Raji (cell line): ENCODE results near the gene PLPP3.

Source experiments
- POLR2A ChIP-seq: IDR thresholded peaks from 2 replicates; pipeline ENCODE4 v1.6.1; 2011; ENCODE audit warnings: low read depth, low read length, control low read depth; ENCODE audit not compliant: insufficient read depth

Gene PLPP3

DNA sequence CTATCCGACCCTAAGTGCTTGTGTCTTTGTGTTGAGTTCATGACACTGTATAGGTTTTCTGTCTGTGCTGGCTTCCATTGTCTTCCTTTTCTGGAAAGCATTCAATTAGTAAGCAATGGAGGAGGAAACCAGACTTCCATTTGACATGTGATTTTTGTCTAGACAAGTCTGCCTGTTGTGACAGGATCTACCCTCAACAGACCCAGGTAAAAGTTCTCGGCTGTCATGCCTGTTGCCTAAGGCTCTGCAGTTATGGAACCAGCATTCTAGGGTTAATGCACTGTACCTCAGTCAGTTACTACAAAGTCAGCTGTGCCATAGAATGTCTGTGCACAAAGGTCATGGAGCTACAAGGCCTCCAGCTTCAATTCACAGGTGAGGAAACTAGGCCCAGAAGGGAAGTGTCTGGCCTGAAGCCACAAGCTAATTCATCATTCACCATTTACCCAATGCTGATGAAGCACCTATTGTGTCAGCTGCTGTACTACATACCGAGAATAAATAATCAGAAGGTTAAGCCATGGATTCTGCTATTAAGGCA lies 72.3 kb downstream of the PLPP3 start:
- TF ChIP-seq POLR2A = no peak

DNA sequence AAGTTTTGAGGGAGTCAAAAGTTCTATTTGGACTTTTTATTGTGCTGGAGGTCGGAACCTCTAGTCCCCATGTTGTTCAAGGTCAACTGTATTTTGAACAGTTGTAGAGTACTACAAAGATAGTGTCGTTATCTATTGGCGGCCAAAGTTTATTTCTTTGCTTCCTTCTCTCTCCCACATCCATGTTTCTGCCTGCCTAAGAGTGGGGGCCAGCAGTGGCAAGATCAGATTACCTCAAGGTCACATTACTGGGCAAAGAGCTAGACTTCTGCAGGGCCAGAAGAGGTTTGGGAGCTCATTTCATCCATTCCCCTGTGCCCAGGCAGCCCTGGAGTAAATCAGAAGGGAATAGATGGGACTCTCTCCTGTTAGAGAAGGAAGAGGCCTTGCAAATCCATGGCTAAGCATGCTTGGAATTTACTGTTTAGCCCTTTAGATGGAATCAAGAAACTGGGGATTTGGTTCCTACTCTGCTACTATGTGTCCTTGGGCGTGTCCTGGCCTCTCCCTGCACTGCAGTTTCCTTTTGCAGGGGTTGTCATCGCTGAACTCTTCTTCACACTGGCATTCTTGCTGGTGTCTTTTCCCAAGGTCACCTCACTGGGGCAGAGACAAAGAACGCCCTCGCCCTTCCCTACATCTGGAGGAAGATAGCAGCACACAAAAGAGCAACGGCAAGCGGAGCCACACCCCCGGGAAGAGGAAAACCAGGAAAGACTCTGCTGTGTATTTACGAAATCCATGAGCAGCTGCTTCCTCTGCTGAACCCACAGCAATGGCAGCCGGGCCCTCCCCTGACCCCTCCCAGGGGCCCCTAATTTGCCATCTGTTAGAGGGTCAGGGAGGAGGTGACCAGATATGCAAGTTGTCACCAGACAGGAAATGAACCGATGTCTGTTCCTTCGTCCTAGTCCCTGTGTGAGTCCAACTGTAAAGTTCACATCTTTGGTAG lies 73.3 kb downstream of the PLPP3 start:
- TF ChIP-seq POLR2A = no peak

DNA sequence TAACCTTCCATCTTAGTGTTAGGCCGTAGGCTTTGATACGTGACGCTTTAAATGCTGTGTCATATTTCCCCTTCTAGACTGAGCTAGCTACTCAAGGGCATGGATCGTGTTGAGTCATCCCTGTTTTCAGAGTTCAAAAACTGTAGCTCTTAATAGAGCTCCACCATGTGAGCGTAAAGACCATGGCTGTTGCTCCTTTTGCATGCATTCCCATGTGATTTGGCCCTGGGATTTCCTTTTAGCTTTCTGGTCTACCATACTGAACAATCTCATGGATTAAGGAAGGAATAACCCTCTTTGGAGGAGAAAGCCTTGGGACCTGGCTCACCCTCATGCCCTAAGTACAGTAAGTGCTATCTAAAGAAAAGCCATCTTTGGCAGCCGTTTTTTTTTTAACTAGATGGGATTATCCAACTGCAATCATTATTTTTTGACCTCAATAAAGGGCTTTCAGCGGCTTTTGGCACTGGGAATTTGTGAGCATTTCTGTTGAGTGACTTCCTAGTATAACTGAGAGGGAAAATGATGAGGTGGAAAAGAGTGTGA lies 76.6 kb downstream of the PLPP3 start:
- no peak for TF ChIP-seq POLR2A

DNA sequence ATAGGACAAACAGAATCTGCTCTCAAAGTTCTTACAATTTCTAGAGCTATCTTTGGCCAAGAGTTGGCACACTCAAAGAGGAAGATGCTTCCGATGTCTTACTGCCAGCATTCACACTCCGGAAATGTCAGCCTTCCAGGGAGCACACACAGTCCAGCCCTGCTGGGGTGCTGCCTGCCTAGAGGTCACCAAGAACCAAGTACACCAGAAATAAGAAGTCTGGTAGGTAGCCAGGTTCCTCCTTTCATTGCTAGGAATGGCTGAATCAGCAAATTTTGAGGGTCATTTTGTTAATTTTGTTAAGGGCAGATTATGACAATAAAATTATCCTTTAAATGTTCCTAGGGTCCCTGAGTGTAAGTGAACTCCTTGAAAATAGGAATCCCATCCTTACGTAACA lies 77.5 kb downstream of the PLPP3 start:
- TF ChIP-seq POLR2A = no peak

DNA sequence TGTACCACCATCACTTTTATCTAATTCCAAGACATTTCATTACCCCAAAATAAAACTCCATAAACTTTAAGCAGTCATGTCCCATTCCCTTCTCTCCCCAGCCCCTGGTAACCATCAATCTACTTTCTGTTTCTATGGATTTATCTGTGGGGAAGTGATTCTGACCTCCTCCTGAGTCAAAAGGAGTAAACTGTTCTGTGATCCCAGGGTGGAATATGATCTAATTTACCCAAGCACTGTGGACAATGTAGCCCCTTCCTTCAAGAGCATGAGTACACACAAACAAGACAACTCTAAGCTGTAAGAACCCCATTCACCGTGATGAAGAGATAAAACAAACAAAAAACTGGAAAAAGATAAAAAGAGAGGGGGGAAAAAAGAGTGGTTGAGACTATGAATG lies 77.9 kb downstream of the PLPP3 start:
- no peak for TF ChIP-seq POLR2A

DNA sequence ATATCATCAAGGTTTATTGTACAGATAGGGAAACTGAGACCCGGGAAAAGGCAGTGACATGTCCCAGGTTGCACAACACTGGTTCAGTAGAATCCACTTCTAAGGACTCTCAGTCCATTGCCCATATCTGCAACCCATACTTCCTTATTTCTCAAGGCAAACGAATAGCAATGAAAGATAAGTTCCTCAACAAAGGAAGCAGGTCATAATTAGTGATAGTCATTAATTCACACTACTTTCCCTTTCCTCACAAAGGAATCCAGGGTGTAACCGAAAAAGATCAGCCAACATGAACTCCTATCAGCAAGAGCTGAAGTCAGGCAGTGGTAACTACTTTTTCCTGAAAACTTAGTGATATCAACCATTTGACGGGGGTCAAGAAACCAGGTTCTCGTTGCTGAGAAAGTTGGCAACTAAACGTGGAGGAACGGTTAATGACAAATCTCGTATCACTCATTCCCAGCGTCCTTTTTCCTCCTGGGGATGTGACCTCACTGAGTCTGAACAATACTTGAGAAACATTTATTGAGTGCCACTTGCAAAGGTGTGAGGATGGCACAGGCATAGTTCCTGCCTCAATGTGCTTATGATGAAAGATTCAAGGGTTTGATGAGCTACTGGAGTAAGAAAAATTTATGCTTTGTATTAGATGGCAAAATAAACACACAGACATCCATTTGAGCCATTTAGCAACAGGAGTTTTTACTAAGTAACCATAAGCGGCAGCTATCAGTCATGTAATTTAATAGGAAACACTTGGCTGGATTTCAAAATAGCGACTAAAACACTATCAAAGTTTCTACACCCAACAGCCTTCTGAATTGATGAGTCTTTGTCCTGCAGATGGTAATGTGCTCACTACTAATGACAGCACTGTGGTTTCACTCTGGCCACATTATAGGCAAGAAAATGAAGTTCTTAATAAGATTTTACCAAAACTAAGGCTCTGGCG lies 82.3 kb downstream of the PLPP3 start:
- TF ChIP-seq POLR2A = no peak

DNA sequence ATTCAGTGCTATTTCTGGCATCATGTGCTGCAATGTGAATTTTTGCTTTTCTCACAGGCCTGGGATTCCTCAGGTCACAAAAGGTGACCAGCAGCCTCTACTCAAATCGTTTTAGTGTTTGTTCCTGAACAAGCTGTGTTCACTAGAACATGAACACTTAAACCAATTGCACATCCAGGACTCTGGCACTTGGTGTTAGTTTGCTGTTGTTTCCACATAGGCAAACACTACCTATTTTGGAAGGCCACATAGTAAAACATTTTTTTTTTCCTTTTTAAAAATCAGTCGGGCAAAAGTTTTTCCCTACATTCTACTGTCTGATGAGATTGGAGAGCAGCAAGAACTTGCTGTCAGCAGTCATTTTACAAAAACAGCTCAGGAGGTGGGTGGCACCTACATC lies 83.2 kb downstream of the PLPP3 start:
- TF ChIP-seq POLR2A = no peak

DNA sequence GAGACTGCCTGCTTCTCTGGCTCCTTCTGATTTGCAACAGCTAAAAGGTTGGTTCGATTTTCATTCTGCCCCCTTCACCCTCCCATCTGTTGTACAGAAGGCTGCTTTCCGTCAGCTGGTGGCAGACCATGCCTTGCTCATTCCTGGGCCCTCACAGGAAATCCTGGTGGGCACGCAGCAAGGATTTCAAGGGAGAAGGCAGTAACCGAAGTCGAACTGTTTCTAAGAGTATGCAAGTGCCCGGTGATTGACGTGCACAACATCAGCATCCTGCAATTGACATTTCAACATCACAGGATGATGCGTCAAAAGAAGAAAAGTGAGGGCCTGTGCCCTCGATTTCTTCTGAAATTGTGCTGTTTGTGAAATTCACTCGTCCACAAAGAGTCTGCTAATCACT lies 83.8 kb downstream of the PLPP3 start:
- TF ChIP-seq POLR2A = no peak

DNA sequence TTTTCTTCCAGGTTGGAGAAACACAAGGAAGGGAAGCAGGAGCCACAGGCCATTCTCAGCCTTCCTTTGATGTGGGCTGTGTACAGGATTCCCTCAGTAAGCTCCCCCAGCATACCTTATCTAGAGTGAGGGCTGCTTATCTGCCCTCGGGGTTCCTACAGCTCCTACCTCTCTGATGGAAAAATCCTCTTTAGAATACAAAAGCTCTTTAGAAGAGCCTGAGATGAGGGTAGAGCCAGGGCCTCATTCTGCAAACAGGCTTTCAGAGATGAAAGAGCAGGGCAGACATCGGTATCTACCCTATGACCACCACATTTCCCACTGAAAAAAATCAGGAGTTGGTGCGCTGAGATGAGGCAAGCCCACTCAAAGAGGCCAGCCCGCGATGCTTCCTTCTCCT lies 85.1 kb downstream of the PLPP3 start:
- TF ChIP-seq POLR2A = no peak

DNA sequence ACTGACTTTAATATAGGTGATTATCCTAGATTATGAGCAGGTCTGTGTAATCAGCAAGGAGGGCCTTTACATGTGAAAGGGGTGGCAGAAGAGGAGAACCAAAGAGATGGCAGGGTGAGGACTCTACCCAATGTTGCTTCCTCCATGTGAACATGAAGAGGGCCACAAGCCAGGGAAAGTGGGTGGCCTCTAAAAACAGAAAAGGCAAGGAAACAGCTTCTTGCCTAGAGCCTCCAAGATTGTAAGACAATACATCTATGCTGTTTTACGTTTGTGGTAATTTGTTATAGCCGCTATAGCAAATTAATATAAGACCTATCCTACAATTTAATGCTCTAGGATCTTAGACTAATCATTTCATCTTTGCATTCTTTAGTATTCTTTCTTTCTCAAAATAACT lies 85.5 kb downstream of the PLPP3 start:
- no peak for TF ChIP-seq POLR2A

DNA sequence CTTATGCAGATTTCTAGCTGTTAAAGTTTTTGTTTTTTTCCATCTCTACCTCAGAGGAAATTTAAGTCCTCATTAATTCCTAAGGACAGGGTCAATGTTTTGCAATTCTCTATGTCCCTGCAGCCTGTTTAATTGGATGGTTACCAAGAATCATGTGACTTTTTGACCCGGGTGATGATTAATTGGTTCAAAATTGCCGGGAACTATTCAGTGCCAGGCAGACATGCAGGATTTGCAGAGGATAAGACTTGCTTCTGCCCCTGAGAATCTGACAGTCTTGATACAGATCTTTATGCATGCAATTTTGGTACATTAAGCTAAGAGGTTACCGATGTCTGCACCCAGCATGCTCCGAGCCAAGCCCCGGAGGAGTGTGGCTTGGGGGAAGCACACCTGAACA lies 87.9 kb downstream of the PLPP3 start:
- TF ChIP-seq POLR2A = no peak

DNA sequence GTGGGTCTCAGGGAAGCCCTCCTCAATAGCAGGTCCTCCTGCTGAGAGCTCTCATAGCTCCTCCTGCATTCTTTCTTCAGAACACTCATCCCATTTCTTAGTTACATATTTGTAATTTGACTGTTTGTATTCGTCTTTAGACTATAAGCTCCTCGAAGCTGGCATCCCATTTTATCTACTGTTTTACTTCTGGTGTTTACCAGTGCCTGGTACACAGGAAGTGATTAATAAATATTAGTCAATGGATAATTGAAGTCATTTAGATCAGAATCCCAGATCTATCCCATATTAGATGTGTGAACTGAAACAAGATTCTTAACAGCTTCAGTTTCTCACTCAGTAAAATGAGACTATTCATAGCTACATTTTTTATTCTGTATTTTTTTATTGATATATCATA lies 88.7 kb downstream of the PLPP3 start:
- TF ChIP-seq POLR2A = no peak

DNA sequence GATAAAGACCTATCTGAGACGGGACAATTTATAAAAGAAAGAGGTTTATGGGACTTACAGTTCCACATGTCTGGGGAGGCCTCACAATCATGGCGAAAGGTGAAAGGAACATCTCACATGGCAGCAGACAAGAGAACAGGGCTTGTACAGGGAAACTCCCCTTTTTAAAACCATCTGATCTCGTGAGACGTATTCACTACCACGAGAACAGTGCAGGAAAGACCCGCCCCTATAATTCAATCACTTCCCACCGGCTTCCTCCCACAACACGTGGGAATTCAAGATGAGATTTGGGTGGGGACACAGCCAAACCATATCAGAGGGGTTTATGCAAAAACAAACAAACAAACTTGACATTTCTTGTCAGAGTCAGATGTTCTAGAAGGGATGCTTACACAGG lies 89.7 kb downstream of the PLPP3 start:
- no peak for TF ChIP-seq POLR2A

DNA sequence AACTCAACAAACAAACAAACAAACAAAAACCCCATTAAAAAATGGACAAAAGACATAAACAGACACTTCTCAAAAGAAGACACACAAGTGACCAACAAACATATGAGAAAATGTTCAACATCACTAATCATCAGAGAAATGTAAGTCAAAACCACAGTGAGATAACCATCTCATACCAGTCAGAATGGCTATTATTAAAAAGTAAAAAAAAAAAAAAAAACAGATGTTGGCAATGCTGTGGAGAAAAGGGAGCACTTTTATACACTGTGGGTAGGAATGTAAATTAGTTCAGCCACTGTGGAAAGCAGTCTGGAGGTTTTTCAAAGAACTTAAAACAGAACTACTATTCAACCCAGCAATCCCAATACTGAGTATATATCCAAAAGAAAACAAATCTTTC lies 94.7 kb downstream of the PLPP3 start:
- no peak for TF ChIP-seq POLR2A

DNA sequence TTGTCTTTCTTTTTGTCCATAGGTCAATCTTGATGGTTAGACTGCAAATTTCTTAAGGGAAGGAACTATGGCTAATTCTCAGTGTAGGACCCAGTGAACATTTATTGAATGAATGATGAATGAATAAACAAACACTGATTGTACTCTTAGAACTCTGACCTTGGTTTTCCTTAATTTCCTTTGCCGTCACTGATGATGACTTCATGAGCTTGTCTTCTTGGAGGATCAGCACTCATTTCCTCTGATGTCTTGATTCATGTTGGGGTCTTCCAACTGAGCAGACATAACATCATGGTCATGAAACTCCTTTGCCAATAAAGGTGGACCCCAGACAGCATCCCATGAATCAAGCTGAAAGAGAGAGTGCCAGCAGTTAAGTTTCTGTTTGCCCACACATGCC lies 96.3 kb downstream of the PLPP3 start:
- TF ChIP-seq POLR2A = no peak

DNA sequence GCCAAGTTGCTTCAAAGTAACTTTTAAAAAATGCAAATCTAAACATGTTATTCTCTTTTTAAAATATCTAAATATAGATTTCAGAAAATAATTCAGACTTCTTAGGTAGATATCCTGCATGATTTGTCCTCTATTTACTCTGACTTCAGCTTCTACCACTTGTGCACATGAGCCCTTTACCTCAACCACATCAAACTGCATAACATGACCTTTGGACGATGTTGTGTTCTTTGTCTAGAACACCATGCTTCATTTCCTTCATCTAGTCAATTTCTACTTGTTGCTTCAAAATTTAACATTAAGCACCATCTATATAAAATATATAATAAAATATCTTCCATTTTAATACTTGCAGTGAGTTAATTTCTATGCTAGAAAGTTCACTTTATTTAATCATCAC lies 96.9 kb downstream of the PLPP3 start:
- no peak for TF ChIP-seq POLR2A

DNA sequence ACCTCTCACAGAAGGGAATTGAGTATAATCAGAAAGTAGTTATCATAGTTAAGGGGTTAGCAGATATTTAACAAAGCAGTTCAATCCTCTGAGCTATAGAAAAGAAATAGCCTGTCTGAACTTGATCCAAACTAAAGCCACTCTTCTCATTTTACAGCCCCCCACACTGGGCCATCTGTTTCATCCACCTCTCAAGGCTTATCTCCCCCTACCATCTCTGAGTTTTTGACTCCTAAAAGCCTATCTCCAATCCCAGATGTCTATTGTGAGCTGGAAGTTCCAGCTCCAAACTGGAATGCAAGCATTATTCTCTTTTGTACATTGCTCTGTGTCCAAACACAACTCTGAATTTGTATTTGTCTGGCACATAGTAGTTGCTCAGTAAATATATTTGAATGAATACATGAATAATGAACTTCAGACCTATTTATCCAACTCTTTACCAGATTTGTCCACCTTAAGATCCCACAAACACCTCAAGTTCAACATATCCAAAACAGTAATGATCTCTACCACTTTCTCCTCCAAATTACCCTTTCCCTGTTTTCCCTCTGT lies 98.1 kb downstream of the PLPP3 start:
- no peak for TF ChIP-seq POLR2A
